Breast epithelium (tissue), 4 donors: ENCODE measurements around the gene MED9. TPM values are rescaled to one million over a fixed set of nuclear protein-coding genes. Genes with fewer than 3 reads are reported as not detected.

Experiments
- DNase-seq, 2 donors: peaks; one replicate each; pipeline ENCODE4 v3.0.0-alpha.2; 2019; ENCODE audit warnings: low spot score in 2 of 2
- H3K27ac ChIP-seq, 2 donors: fragments of 200-600 bp; sonication (generic) in 1 of 2; one replicate each; pipeline ENCODE4 v1.5.1; 2016 to 2019; ENCODE audit warnings: mild to moderate bottlenecking in 1 of 2
- H3K27me3 ChIP-seq, 2 donors: fragments of 200-600 bp; sonication (generic) in 1 of 2; one replicate each; pipeline versions ENCODE4 v1.5.1 to v1.6.0; 2017 to 2019; ENCODE audit warnings: control low read depth in 1 of 2, mild to moderate bottlenecking in 1 of 2
- H3K36me3 ChIP-seq: fragments of 200-600 bp; one replicate; pipeline ENCODE4 v1.5.1; 2019
- H3K4me1 ChIP-seq, 2 donors: fragments of 200-600 bp; sonication (generic); one replicate each; pipeline ENCODE4 v1.5.1; 2016 to 2019; ENCODE audit warnings: control low read depth in 1 of 2
- H3K4me3 ChIP-seq, 3 donors: fragments of 200-600 bp; sonication (generic); 1 replicate in 2 of 3; 2 replicates in 1 of 3; pipeline ENCODE4 v1.5.1; 2016 to 2019; ENCODE audit warnings: mild to moderate bottlenecking in 3 of 3, moderate library complexity in 2 of 3
- H3K9me3 ChIP-seq, 2 donors: fragments of 200-600 bp; sonication (generic) in 1 of 2; one replicate each; pipeline ENCODE4 v1.5.1; 2016 to 2019; ENCODE audit warnings: control low read depth in 1 of 2
- CTCF ChIP-seq, 3 donors: fragments of 450-650 bp; IDR thresholded peaks; one replicate each; pipeline ENCODE4 v1.5.1; 2016 to 2017; ENCODE audit warnings: antibody characterized with exemption in 3 of 3, mild to moderate bottlenecking in 3 of 3, moderate library complexity in 3 of 3
- POLR2A ChIP-seq: fragments of 450-650 bp; IDR thresholded peaks from one replicate; pipeline ENCODE4 v1.6.1; 2016; ENCODE audit warnings: antibody characterized with exemption, mild to moderate bottlenecking, moderate library complexity
- POLR2AphosphoS5 ChIP-seq, 3 donors: sonication (generic); formaldehyde crosslinking; IDR thresholded peaks; one replicate each; pipeline ENCODE4 v1.6.1; 2017; ENCODE audit warnings: antibody characterized with exemption in 3 of 3
- intact Hi-C: fragments of 100-400 bp; cut with DNase I; formaldehyde crosslinking; loops from one replicate; pipeline ENCODE4 v1.15.1; 2023; ENCODE audit warnings: low total_unique reads
- total RNA-seq, 3 donors: library from RNA; depleted of rRNA; stranded (reverse); fragments of >200 nt; gene quantifications; one replicate each; pipeline ENCODE4 v1.1.0, GENCODE V29; 2016

Gene MED9
- total RNA-seq, 3 donors from 2014 or later = 13.4 to 22.5 (median 20.0) TPM

- TF ChIP-seq POLR2A (no peak), CTCF (IDR thresholded peaks at IDR 0.05) (no peak), POLR2AphosphoS5 (IDR thresholded peaks at IDR 0.05) (no peak)
- no peaks in the 10 kb centered on the region for H3K27me3 ChIP-seq
- DNase-seq = no peak
- no peaks in the 10 kb centered on the region for H3K36me3 ChIP-seq
- no peak overlapping the region for H3K27ac ChIP-seq
- intact Hi-C loops = no loop called here
- H3K4me1 ChIP-seq = peaks cover 0 to 14% of the 10 kb centered on the region in 2 donors
- no peaks in the 10 kb centered on the region for H3K9me3 ChIP-seq
- H3K4me3 ChIP-seq = no peak overlapping the region
These were observed 2.5 kb upstream of the MED9 start for GRCh38 chr17:17474341-17474740.

DNA sequence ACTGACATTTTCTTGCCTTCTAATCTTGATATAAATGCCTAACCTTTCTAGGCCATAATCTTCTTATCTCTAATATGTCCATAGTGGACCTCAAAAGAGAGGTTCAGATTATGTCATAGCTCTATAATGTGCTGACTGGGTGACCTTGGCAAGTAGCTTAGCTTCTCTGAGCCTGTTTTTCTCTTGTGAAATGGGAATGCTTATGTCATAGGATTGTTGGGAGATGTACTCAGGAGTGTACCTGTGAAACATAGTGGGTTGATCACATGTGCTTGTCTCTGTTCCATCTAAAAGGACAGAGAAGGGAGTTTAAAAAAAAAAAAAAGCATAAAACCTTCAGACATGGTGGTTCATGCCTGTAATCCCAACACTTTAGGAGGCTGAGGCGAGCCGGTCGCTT, 2.4 kb downstream of the MED9 start:
- no peaks in the 10 kb centered on the region for H3K36me3 ChIP-seq
- no peak overlapping the region for H3K27ac ChIP-seq
- no peak overlapping the region for H3K4me3 ChIP-seq
- intact Hi-C loops = no loop called here
- no peaks in the 10 kb centered on the region for H3K27me3 ChIP-seq
- TF ChIP-seq POLR2AphosphoS5 (IDR thresholded peaks at IDR 0.05) (no peak), POLR2A (no peak), CTCF (IDR thresholded peaks at IDR 0.05) (no peak)
- H3K9me3 ChIP-seq = no peaks in the 10 kb centered on the region
- no peak for DNase-seq
- H3K4me1 ChIP-seq = peaks cover 0 to 10% of the 10 kb centered on the region in 2 donors

- DNase-seq = no peak
- no peaks in the 10 kb centered on the region for H3K27me3 ChIP-seq
- intact Hi-C loops = no loop called here
- H3K36me3 ChIP-seq = no peaks in the 10 kb centered on the region
- H3K4me3 ChIP-seq = no peak overlapping the region
- H3K9me3 ChIP-seq = no peaks in the 10 kb centered on the region
- TF ChIP-seq CTCF (IDR thresholded peaks at IDR 0.05) = no peak
- no peak for TF ChIP-seq POLR2AphosphoS5 (IDR thresholded peaks at IDR 0.05)
- TF ChIP-seq POLR2A = no peak
- peaks cover 0 to 10% of the 10 kb centered on the region in 2 donors for H3K4me1 ChIP-seq
- no peak overlapping the region for H3K27ac ChIP-seq
These were observed 3.9 kb downstream of the MED9 start for GRCh38 chr17:17480593-17481148.

DNA sequence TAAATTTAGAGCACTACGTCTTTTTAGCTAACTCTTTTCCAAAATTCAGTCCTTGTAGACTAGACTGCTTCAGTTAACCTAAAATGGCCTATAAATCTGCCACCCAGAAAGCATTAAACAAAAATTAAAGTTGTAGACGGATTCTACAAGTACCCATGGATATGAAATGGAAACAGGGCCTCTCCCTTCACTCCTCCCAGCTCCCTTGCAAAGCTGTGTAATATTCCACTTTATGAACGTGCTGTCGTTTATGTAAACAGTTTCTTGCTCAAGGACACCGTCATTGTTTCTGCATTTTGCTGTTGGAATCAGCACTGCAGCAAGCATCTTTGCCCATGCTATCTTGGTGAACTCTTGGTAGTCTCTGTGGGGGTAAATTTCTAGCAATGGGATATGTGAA, 5.1 kb downstream of the MED9 start:
- Histone ChIP-seq H3K27ac (no peak overlapping the region), H3K4me3 (no peak overlapping the region), H3K4me1 (peaks cover 0 to 10% of the 10 kb centered on the region in 2 donors), H3K27me3 (no peaks in the 10 kb centered on the region), H3K9me3 (no peaks in the 10 kb centered on the region), H3K36me3 (no peaks in the 10 kb centered on the region)
- DNase-seq = no peak
- no peak for TF ChIP-seq CTCF (IDR thresholded peaks at IDR 0.05)
- TF ChIP-seq POLR2A = no peak
- no peak for TF ChIP-seq POLR2AphosphoS5 (IDR thresholded peaks at IDR 0.05)
- intact Hi-C loops = no loop called here

GRCh38 chr17:17484451-17484899, 7.7 kb downstream of the MED9 start:
- H3K36me3 ChIP-seq = no peaks in the 10 kb centered on the region
- H3K27ac ChIP-seq = no peak overlapping the region

More at GRCh38 chr17:17484451-17484899, 7.7 kb downstream of the MED9 start:
- H3K27me3 ChIP-seq = no peaks in the 10 kb centered on the region
- H3K4me1 ChIP-seq = no peaks in the 10 kb centered on the region
- H3K4me3 ChIP-seq = no peak overlapping the region
- no peaks in the 10 kb centered on the region for H3K9me3 ChIP-seq
- peak in 1 of 2 donors; percentile 42 for DNase-seq
- TF ChIP-seq CTCF (IDR thresholded peaks at IDR 0.05) (no peak), POLR2A (no peak), POLR2AphosphoS5 (IDR thresholded peaks at IDR 0.05) (no peak)
- intact Hi-C loops = no loop called here
